Mesendoderm (in vitro differentiated cells): ENCODE data around the gene ZSCAN10.

ENCODE experiments used
- DNase-seq: peaks from one replicate; pipeline ENCODE4 v3.0.0; 2013
- H2AK5ac ChIP-seq: 2 replicates; pipeline ENCODE4 v1.6.1; 2013; ENCODE audit warnings: low read length, inconsistent platforms
- H2BK120ac ChIP-seq: 2 replicates; pipeline ENCODE4 v1.6.1; 2013; ENCODE audit warnings: low read depth, mild to moderate bottlenecking, low read length, moderate library complexity, mixed read lengths
- H2BK15ac ChIP-seq: replicated peaks from 2 replicates; pipeline ENCODE4 v1.6.1; 2013; ENCODE audit warnings: low read depth, mild to moderate bottlenecking, moderate library complexity
- H2BK5ac ChIP-seq: 2 replicates; pipeline ENCODE4 v1.6.1; 2013; ENCODE audit warnings: low read length, inconsistent platforms
- H3K18ac ChIP-seq: 2 replicates; pipeline ENCODE4 v1.6.1; 2013; ENCODE audit warnings: mild to moderate bottlenecking, low read length, mixed read lengths
- H3K23ac ChIP-seq: one replicate; pipeline ENCODE4 v1.6.1; 2013; ENCODE audit warnings: low read length
- H3K27ac ChIP-seq: 2 replicates; pipeline ENCODE4 v1.5.1; 2013; ENCODE audit warnings: low read depth, mild to moderate bottlenecking, inconsistent platforms, low read length, moderate library complexity
- H3K27me3 ChIP-seq: 2 replicates; pipeline ENCODE4 v1.6.1; 2013; ENCODE audit warnings: low read length, control low read depth, mild to moderate bottlenecking, inconsistent platforms; ENCODE audit not compliant: insufficient read depth, poor library complexity
- H3K36me3 ChIP-seq: 2 replicates; pipeline ENCODE4 v1.6.1; 2013; ENCODE audit warnings: low read length, inconsistent platforms; ENCODE audit not compliant: control insufficient read depth, insufficient read depth
- H3K4ac ChIP-seq: one replicate; pipeline ENCODE4 v1.6.1; 2013; ENCODE audit warnings: low read depth, mild to moderate bottlenecking, low read length, moderate library complexity
- H3K4me1 ChIP-seq: 2 replicates; pipeline ENCODE4 v1.6.1; 2013; ENCODE audit warnings: low read depth, low read length, inconsistent platforms; ENCODE audit not compliant: control insufficient read depth
- H3K4me2 ChIP-seq: 2 replicates; pipeline ENCODE4 v1.6.1; 2013; ENCODE audit warnings: low read length
- H3K4me3 ChIP-seq: 2 replicates; pipeline ENCODE4 v1.5.1; 2013; ENCODE audit warnings: mild to moderate bottlenecking, low read length
- H3K56ac ChIP-seq: one replicate; pipeline ENCODE4 v1.6.1; 2013; ENCODE audit warnings: low read length
- H3K79me1 ChIP-seq: 2 replicates; pipeline ENCODE4 v1.6.1; 2013; ENCODE audit warnings: low read length, inconsistent platforms
- H3K79me2 ChIP-seq: 2 replicates; pipeline ENCODE4 v1.6.1; 2013; ENCODE audit warnings: mild to moderate bottlenecking, low read length; ENCODE audit not compliant: control insufficient read depth, insufficient read depth
- H3K9ac ChIP-seq: 2 replicates; pipeline ENCODE4 v1.6.1; 2013; ENCODE audit warnings: low read length, inconsistent platforms
- H4K5ac ChIP-seq: one replicate; pipeline ENCODE4 v1.6.1; 2013; ENCODE audit warnings: low read length
- H4K8ac ChIP-seq: one replicate; pipeline ENCODE4 v1.6.1; 2013; ENCODE audit warnings: low read depth, mild to moderate bottlenecking, control low read depth, low read length, moderate library complexity
- WGBS: extraction: QIAGEN DNeasy Blood & Tissue Kit; methylation state at CpG from one replicate; pipeline ENCODE4 v1.1.7; 2013; ENCODE audit warnings: low lambda C conversion rate, missing lambda C conversion rate; ENCODE audit not compliant: insufficient coverage; ENCODE audit errors: extremely low coverage; 5-methylcytosine and 5-hydroxymethylcytosine counted together

The ZSCAN10 gene

GRCh38 chr16:3088450-3088849 is 10.6 kb downstream of the ZSCAN10 start:
- Histone ChIP-seq H3K79me1 (no peaks in the 10 kb centered on the region), H2BK120ac (no peak overlapping the region)
- WGBS, result no CpG with 5 or more reads among the region's 7 CpGs

GRCh38 chr16:3087243-3088235 is 11.6 kb downstream of the ZSCAN10 start:
- Histone ChIP-seq H4K8ac (no peak overlapping the region), H3K36me3 (peaks cover 13% of the 10 kb centered on the region), H3K4me2 (no peak overlapping the region), H3K4me3 (no peak overlapping the region), H3K79me2 (no peaks in the 10 kb centered on the region), H3K56ac (no peak overlapping the region), H3K27me3 (no peaks in the 10 kb centered on the region), H2BK15ac (no peak overlapping the region), H3K18ac (no peak overlapping the region), H2BK5ac (no peak overlapping the region), H4K5ac (no peak overlapping the region), H3K4ac (no peak overlapping the region), H3K27ac (no peak overlapping the region), H3K23ac (no peak overlapping the region), H3K79me1 (no peaks in the 10 kb centered on the region), H2AK5ac (no peak overlapping the region), H2BK120ac (no peak overlapping the region), H3K4me1 (no peaks in the 10 kb centered on the region), H3K9ac (no peak overlapping the region)
- no CpG with 5 or more reads among the region's 18 CpGs for WGBS
- DNase-seq, result no peak

More at GRCh38 chr16:3088450-3088849, 10.6 kb downstream of the ZSCAN10 start:
- no peak for DNase-seq
- no peaks in the 10 kb centered on the region for H3K4me1 ChIP-seq
- no peak overlapping the region for H4K5ac ChIP-seq
- H3K79me2 ChIP-seq, result peaks cover 2% of the 10 kb centered on the region
- H2AK5ac ChIP-seq, result no peak overlapping the region
- no peak overlapping the region for H3K4ac ChIP-seq
- no peaks in the 10 kb centered on the region for H3K27me3 ChIP-seq
- no peak overlapping the region for H3K9ac ChIP-seq
- H3K36me3 ChIP-seq, result peaks cover 13% of the 10 kb centered on the region
- H2BK15ac ChIP-seq, result no peak overlapping the region
- no peak overlapping the region for H2BK5ac ChIP-seq
- H3K27ac ChIP-seq, result no peak overlapping the region
- no peak overlapping the region for H4K8ac ChIP-seq
- H3K18ac ChIP-seq, result no peak overlapping the region
- H3K56ac ChIP-seq, result no peak overlapping the region
- H3K4me2 ChIP-seq, result no peak overlapping the region
- no peak overlapping the region for H3K23ac ChIP-seq
- H3K4me3 ChIP-seq, result no peak overlapping the region

DNA sequence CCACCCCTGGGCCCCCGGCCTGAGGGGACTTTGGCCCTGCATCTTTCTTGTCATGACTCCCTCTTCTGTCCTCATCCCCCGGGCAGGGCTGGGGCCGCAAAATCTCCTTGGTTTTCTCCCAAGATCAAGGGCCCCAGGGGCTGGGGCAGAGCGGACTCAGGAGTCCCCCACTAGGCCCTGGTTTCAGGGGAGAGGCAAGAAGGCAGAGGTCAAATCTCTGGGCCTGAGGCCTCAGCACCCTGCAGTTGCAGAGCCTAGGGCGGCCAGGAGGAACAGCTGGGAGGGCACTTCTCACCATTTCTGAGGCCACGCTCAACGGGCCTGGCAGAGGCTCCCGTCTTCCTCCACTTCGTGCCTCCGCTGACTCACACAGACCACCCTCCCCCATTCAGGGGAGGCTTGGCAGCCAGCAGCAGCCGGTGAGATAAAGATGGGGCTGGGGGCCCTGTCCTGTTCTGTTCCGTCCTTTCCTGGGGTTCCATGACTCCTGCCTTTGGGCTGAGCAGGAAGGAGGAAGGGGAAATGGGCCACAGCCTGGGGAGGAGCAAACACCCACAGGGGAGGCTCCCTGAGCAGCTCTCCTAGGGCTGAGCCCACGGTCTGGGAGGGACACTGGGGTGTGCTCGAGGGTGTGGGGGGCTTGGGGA is 12.4 kb downstream of the ZSCAN10 start:
- Histone ChIP-seq H3K4me2 (no peak overlapping the region), H3K9ac (no peak overlapping the region), H2AK5ac (no peak overlapping the region), H3K4ac (no peak overlapping the region), H3K56ac (no peak overlapping the region), H3K23ac (no peak overlapping the region), H2BK15ac (no peak overlapping the region), H3K27me3 (no peaks in the 10 kb centered on the region), H3K79me2 (no peaks in the 10 kb centered on the region), H3K4me1 (no peaks in the 10 kb centered on the region), H2BK5ac (no peak overlapping the region), H3K36me3 (peaks cover 13% of the 10 kb centered on the region), H3K18ac (no peak overlapping the region), H4K5ac (no peak overlapping the region), H2BK120ac (no peak overlapping the region), H4K8ac (no peak overlapping the region), H3K79me1 (no peaks in the 10 kb centered on the region), H3K4me3 (no peak overlapping the region), H3K27ac (no peak overlapping the region)
- WGBS, result no CpG with 5 or more reads among the region's 14 CpGs
- no peak for DNase-seq

GRCh38 chr16:3085868-3086595 is 13.1 kb downstream of the ZSCAN10 start:
- WGBS, result no CpG with 5 or more reads among the region's 17 CpGs
- Histone ChIP-seq H3K79me1 (no peaks in the 10 kb centered on the region), H2AK5ac (no peak overlapping the region), H2BK5ac (no peak overlapping the region), H4K8ac (no peak overlapping the region), H3K27ac (no peak overlapping the region), H3K9ac (no peak overlapping the region), H3K23ac (no peak overlapping the region), H2BK120ac (no peak overlapping the region), H3K4me1 (no peaks in the 10 kb centered on the region), H3K4ac (no peak overlapping the region), H3K27me3 (no peaks in the 10 kb centered on the region), H3K4me2 (no peak overlapping the region), H3K79me2 (no peaks in the 10 kb centered on the region), H2BK15ac (no peak overlapping the region), H3K4me3 (no peak overlapping the region), H3K18ac (no peak overlapping the region), H3K56ac (no peak overlapping the region), H3K36me3 (peaks cover 13% of the 10 kb centered on the region), H4K5ac (no peak overlapping the region)
- no peak for DNase-seq

GRCh38 chr16:3084969-3085670 is 14.0 kb downstream of the ZSCAN10 start:
- no CpG with 5 or more reads among the region's 7 CpGs for WGBS
- no peak overlapping the region for H4K8ac ChIP-seq
- H3K27me3 ChIP-seq, result no peaks in the 10 kb centered on the region

More at GRCh38 chr16:3084969-3085670, 14.0 kb downstream of the ZSCAN10 start:
- no peak overlapping the region for H3K9ac ChIP-seq
- no peak overlapping the region for H3K18ac ChIP-seq
- H3K4me1 ChIP-seq, result no peaks in the 10 kb centered on the region
- H4K5ac ChIP-seq, result no peak overlapping the region
- DNase-seq, result no peak
- no peak overlapping the region for H2AK5ac ChIP-seq
- H3K79me1 ChIP-seq, result no peaks in the 10 kb centered on the region
- H3K4ac ChIP-seq, result no peak overlapping the region
- H3K4me2 ChIP-seq, result no peak overlapping the region
- H2BK120ac ChIP-seq, result no peak overlapping the region
- H3K56ac ChIP-seq, result no peak overlapping the region
- no peak overlapping the region for H3K27ac ChIP-seq
- H3K4me3 ChIP-seq, result no peak overlapping the region
- no peak overlapping the region for H2BK15ac ChIP-seq
- H3K23ac ChIP-seq, result no peak overlapping the region
- no peaks in the 10 kb centered on the region for H3K79me2 ChIP-seq
- peaks cover 12% of the 10 kb centered on the region for H3K36me3 ChIP-seq
- H2BK5ac ChIP-seq, result no peak overlapping the region
